A673 (cell line): Measurements from ENCODE around the gene FAM89B.

ENCODE experiments used
- CTCF ChIP-seq: fragments of 300-800, 200-600 bp; sonication (generic); conservative IDR thresholded peaks from 2 replicates; pipeline ENCODE4 v1.5.1; 2017; ENCODE audit warnings: low read depth, mild to moderate bottlenecking, antibody characterized with exemption, low read length, moderate library complexity, mixed read lengths
- EZH2 ChIP-seq: fragments of 200-600 bp; sonication (generic); IDR thresholded peaks from 2 replicates; pipeline ENCODE4 v1.6.1; 2017; ENCODE audit warnings: borderline replicate concordance, low read depth, mild to moderate bottlenecking, mixed read lengths, antibody characterized with exemption, low read length; ENCODE audit not compliant: poor library complexity, severe bottlenecking

GRCh38 chr11:65592858-65593517 lies 20.6 kb downstream of the FAM89B start:
- TF ChIP-seq CTCF (no peak), EZH2 (no peak)
